GM23338 (cell line): ENCODE results near the gene S1PR3. TPM values are rescaled to one million over a fixed set of nuclear protein-coding genes. Genes with fewer than 3 reads are reported as not detected.

Experiments
- ATAC-seq: fragments of 200-7000 bp; cut with Tn5 transposase; 3 replicates; pipeline ENCODE4 v1.9.1; 2020
- DNase-seq: peaks from one replicate; pipeline ENCODE4 v3.0.0-alpha.2; 2015; ENCODE audit warnings: low spot score
- H2AFZ ChIP-seq: fragments of 200-600 bp; sonication (generic); 2 replicates; pipeline ENCODE4 v1.8.0; 2016; ENCODE audit warnings: antibody characterized with exemption, mild to moderate bottlenecking, moderate library complexity
- H3F3A ChIP-seq: fragments of 200-600 bp; sonication (generic); replicated peaks from 2 replicates; pipeline ENCODE4 v1.8.0; 2017; ENCODE audit warnings: antibody characterized with exemption, mixed run types, low read depth
- H3K27ac ChIP-seq: fragments of 200-600 bp; sonication (generic); 2 replicates; pipeline ENCODE4 v1.6.1; 2016; ENCODE audit warnings: low read depth
- H3K27me3 ChIP-seq: fragments of 200-600 bp; sonication (generic); 2 replicates; pipeline ENCODE4 v1.8.0; 2016; ENCODE audit warnings: mild to moderate bottlenecking, mixed run types, moderate library complexity; ENCODE audit not compliant: insufficient read depth
- H3K36me3 ChIP-seq: fragments of 200-600 bp; sonication (generic); 2 replicates; pipeline ENCODE4 v1.8.0; 2016; ENCODE audit warnings: mild to moderate bottlenecking; ENCODE audit not compliant: insufficient read depth
- H3K4me1 ChIP-seq: fragments of 200-600 bp; sonication (generic); 2 replicates; pipeline ENCODE4 v1.8.0; 2016; ENCODE audit warnings: mild to moderate bottlenecking, moderate library complexity; ENCODE audit not compliant: insufficient read depth
- H3K4me2 ChIP-seq: fragments of 200-600 bp; sonication (generic); 2 replicates; pipeline ENCODE4 v1.7.1; 2017; ENCODE audit warnings: mixed run types
- H3K4me3 ChIP-seq: fragments of 200-600 bp; sonication (generic); 2 replicates; pipeline ENCODE4 v1.6.1; 2016; ENCODE audit warnings: mixed run types
- H3K79me2 ChIP-seq: fragments of 200-600 bp; sonication (generic); replicated peaks from 2 replicates; pipeline ENCODE4 v1.8.0; 2017; ENCODE audit warnings: mild to moderate bottlenecking; ENCODE audit not compliant: insufficient read depth
- H3K9me2 ChIP-seq: fragments of 200-600 bp; sonication (generic); 2 replicates; pipeline ENCODE4 v1.8.0; 2017; ENCODE audit not compliant: insufficient read depth
- H4K20me1 ChIP-seq: fragments of 200-600 bp; sonication (generic); replicated peaks from 2 replicates; pipeline ENCODE4 v1.8.0; 2017; ENCODE audit warnings: mild to moderate bottlenecking; ENCODE audit not compliant: insufficient read depth
- H3K27ac Mint-ChIP-seq: 2 replicates; pipeline ENCODE4 v1.8.0; 2020; ENCODE audit warnings: inconsistent platforms, mild to moderate bottlenecking, moderate library complexity, mixed read lengths
- H3K27me3 Mint-ChIP-seq: 3 replicates; pipeline ENCODE4 v1.8.0; 2022; ENCODE audit warnings: low read depth, mild to moderate bottlenecking, moderate library complexity, mixed read lengths, inconsistent platforms; ENCODE audit not compliant: insufficient read depth, poor library complexity
- H3K36me3 Mint-ChIP-seq: 3 replicates; pipeline ENCODE4 v1.8.0; 2021; ENCODE audit warnings: low read depth, mild to moderate bottlenecking, inconsistent platforms, moderate library complexity, mixed read lengths
- H3K4me1 Mint-ChIP-seq: 3 replicates; pipeline ENCODE4 v1.8.0; 2020; ENCODE audit warnings: mild to moderate bottlenecking, inconsistent platforms, mixed read lengths
- H3K4me3 Mint-ChIP-seq: 3 replicates; pipeline ENCODE4 v1.8.0; 2021; ENCODE audit warnings: moderate library complexity, mild to moderate bottlenecking, inconsistent platforms, mixed read lengths
- H3K9me3 Mint-ChIP-seq: 3 replicates; pipeline ENCODE4 v1.8.0; 2020; ENCODE audit warnings: moderate library complexity, mild to moderate bottlenecking, inconsistent platforms, mixed read lengths
- CREB1 ChIP-seq: fragments of 250-450 bp; sonication (Bioruptor Pico); IDR thresholded peaks from 2 replicates; pipeline ENCODE4 v1.5.0; 2020; ENCODE audit warnings: low read depth, mild to moderate bottlenecking, moderate library complexity
- CTCF ChIP-seq, 2 experiments: fragments of 200-600 bp in 1 of 2; sonication (generic) in 1 of 2; conservative IDR thresholded peaks; 2 replicates each; pipeline versions ENCODE4 v1.5.1 to v1.6.1; 2016 to 2017; ENCODE audit warnings: antibody characterized with exemption in 2 of 2, low read depth in 2 of 2, mild to moderate bottlenecking in 2 of 2, moderate library complexity in 1 of 2
- EZH2 ChIP-seq: fragments of 200-600 bp; sonication (generic); IDR thresholded peaks from one replicate; pipeline ENCODE4 v1.8.0; 2017; ENCODE audit warnings: antibody characterized with exemption, mild to moderate bottlenecking, low read depth; ENCODE audit not compliant: unreplicated experiment
- EZH2phosphoT487 ChIP-seq: fragments of 200-600 bp; sonication (generic); IDR thresholded peaks from one replicate; pipeline ENCODE4 v1.8.1; 2018; ENCODE audit warnings: antibody characterized with exemption; ENCODE audit not compliant: unreplicated experiment
- JUNB ChIP-seq: IDR thresholded peaks from one replicate; pipeline ENCODE4 v1.6.1; 2016; ENCODE audit warnings: antibody characterized with exemption; ENCODE audit not compliant: unreplicated experiment
- NANOG ChIP-seq: IDR thresholded peaks from 2 replicates; pipeline ENCODE4 v1.6.1; 2016; ENCODE audit warnings: antibody characterized with exemption, borderline replicate concordance
- POLR2AphosphoS5 ChIP-seq: IDR thresholded peaks from 2 replicates; pipeline ENCODE4 v1.6.1; 2016; ENCODE audit warnings: antibody characterized with exemption, low read depth
- STAT1 ChIP-seq: IDR thresholded peaks from one replicate; pipeline ENCODE4 v1.6.1; 2016; ENCODE audit warnings: antibody characterized with exemption; ENCODE audit not compliant: unreplicated experiment
- ZNF114 ChIP-seq: fragments of 250-450 bp; sonication (Bioruptor Pico); IDR thresholded peaks from 2 replicates; pipeline ENCODE4 v1.5.0; 2020; ENCODE audit warnings: mild to moderate bottlenecking, moderate library complexity
- ZNF331 ChIP-seq: fragments of 250-450 bp; sonication (Bioruptor Pico); IDR thresholded peaks from 2 replicates; pipeline ENCODE4 v1.5.0; 2020; ENCODE audit warnings: low read depth, mild to moderate bottlenecking, moderate library complexity
- ZNF462 ChIP-seq: fragments of 250-450 bp; sonication (Bioruptor Pico); IDR thresholded peaks from 2 replicates; pipeline ENCODE4 v1.5.0; 2020; ENCODE audit warnings: mild to moderate bottlenecking, moderate library complexity
- polyA plus RNA-seq: library from polyadenylated mRNA; unstranded; fragments of >200 nt; fragmentation: Nextera tagmentation; extraction: Ambion mirVana; gene quantifications from 2 replicates; pipeline ENCODE4 v1.2.1, GENCODE V29; 2016
- total RNA-seq: library from RNA; depleted of rRNA; stranded (reverse); fragments of >200 nt; shearing (Covaris generic); gene quantifications from 2 replicates; pipeline ENCODE4 v1.2.3, GENCODE V29; 2014
- TF ChIP-seq, protein P1 (sequence below): IDR thresholded peaks from one replicate; pipeline ENCODE4 v1.6.1; 2018; ENCODE audit warnings: antibody characterized with exemption; ENCODE audit not compliant: unreplicated experiment
- TF ChIP-seq, protein P2 (sequence below): IDR thresholded peaks from 2 replicates; pipeline ENCODE4 v1.6.1; 2016; ENCODE audit warnings: antibody characterized with exemption

Gene S1PR3
- total and polyA plus RNA-seq, 2 experiments from 2014 or later = 2.1 to 7.6 TPM

DNA sequence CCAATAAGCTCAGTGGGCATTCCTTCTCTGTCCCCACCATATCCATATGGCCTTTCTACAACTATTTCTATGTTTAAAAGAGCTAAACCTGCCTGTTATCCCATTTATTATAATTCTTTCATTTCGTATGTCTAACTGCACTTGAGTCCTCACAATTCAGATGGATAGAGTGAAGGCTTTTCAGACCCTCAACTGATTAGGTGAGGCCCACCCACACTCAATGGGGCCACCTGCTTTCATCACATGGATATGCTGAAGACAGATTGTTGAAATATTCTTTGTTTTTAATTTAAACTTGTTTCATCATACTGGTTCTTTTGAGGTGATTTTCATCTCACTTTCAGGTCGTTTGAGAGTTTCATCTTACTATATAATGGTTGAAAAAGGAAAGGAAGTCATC is 5.7 kb upstream of the S1PR3 start:
- H3K4me1 Mint-ChIP-seq = peaks cover 29% of the 10 kb centered on the region

More for the DNA sequence above, 5.7 kb upstream of the S1PR3 start:
- no peak overlapping the region for H3K27ac ChIP-seq
- peaks cover 3% of the 10 kb centered on the region; the same call in 1 of the 3 replicates for H3K36me3 Mint-ChIP-seq
- no peak for DNase-seq
- no peaks in the 10 kb centered on the region for H3K9me2 ChIP-seq
- no peak overlapping the region for H2AFZ ChIP-seq
- peaks cover 8% of the 10 kb centered on the region for H3K27me3 Mint-ChIP-seq
- TF ChIP-seq, protein P1, sequence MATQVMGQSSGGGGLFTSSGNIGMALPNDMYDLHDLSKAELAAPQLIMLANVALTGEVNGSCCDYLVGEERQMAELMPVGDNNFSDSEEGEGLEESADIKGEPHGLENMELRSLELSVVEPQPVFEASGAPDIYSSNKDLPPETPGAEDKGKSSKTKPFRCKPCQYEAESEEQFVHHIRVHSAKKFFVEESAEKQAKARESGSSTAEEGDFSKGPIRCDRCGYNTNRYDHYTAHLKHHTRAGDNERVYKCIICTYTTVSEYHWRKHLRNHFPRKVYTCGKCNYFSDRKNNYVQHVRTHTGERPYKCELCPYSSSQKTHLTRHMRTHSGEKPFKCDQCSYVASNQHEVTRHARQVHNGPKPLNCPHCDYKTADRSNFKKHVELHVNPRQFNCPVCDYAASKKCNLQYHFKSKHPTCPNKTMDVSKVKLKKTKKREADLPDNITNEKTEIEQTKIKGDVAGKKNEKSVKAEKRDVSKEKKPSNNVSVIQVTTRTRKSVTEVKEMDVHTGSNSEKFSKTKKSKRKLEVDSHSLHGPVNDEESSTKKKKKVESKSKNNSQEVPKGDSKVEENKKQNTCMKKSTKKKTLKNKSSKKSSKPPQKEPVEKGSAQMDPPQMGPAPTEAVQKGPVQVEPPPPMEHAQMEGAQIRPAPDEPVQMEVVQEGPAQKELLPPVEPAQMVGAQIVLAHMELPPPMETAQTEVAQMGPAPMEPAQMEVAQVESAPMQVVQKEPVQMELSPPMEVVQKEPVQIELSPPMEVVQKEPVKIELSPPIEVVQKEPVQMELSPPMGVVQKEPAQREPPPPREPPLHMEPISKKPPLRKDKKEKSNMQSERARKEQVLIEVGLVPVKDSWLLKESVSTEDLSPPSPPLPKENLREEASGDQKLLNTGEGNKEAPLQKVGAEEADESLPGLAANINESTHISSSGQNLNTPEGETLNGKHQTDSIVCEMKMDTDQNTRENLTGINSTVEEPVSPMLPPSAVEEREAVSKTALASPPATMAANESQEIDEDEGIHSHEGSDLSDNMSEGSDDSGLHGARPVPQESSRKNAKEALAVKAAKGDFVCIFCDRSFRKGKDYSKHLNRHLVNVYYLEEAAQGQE = no peak
- TF ChIP-seq ZNF462 (CRISPR knock-in tag) (no peak), ZNF331 (no peak), CREB1 (no peak), POLR2AphosphoS5 (no peak), ZNF114 (CRISPR knock-in tag) (no peak), EZH2phosphoT487 (no peak), EZH2 (no peak), CTCF (conservative IDR thresholded peaks at IDR 0.05; ENCODE audit: low read depth in 2 of 2) (no peak), NANOG (no peak), JUNB (no peak), STAT1 (no peak)
- TF ChIP-seq, protein P2, sequence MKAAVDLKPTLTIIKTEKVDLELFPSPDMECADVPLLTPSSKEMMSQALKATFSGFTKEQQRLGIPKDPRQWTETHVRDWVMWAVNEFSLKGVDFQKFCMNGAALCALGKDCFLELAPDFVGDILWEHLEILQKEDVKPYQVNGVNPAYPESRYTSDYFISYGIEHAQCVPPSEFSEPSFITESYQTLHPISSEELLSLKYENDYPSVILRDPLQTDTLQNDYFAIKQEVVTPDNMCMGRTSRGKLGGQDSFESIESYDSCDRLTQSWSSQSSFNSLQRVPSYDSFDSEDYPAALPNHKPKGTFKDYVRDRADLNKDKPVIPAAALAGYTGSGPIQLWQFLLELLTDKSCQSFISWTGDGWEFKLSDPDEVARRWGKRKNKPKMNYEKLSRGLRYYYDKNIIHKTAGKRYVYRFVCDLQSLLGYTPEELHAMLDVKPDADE = no peak
- H3K79me2 ChIP-seq = no peaks in the 10 kb centered on the region
- peaks cover 3% of the 10 kb centered on the region; the same call in 1 of the 2 replicates for H3K27me3 ChIP-seq
- H3K27ac Mint-ChIP-seq = no peak overlapping the region
- H4K20me1 ChIP-seq = no peaks in the 10 kb centered on the region
- H3K4me1 ChIP-seq = peaks cover 18% of the 10 kb centered on the region
- peaks cover 11% of the 10 kb centered on the region; the same call in 1 of the 3 replicates for H3K9me3 Mint-ChIP-seq
- no peak overlapping the region for H3K4me2 ChIP-seq
- no peak overlapping the region for H3K4me3 Mint-ChIP-seq
- 0 out of 2 replicates have a peak, but pooled peaks cover 7% of the 10 kb centered on the region for H3F3A ChIP-seq
- no peak for ATAC-seq
- H3K4me3 ChIP-seq = no peak overlapping the region
- no peaks in the 10 kb centered on the region for H3K36me3 ChIP-seq
